OCI-LY3 (cell line): ENCODE data around the gene MAP6.

Source experiments
- CTCF ChIP-seq: fragments of 200-600, 300-600 bp; sonication (generic); IDR thresholded peaks from 2 replicates; pipeline ENCODE4 v1.5.1; 2014; ENCODE audit warnings: antibody characterized with exemption, low read length, low read depth
- EZH2phosphoT487 ChIP-seq: fragments of 200-600 bp; shearing (Covaris generic); IDR thresholded peaks from 2 replicates; pipeline ENCODE4 v1.6.1; 2018; ENCODE audit warnings: antibody characterized with exemption, mixed run types, low read depth

- TF ChIP-seq CTCF (no peak), EZH2phosphoT487 (no peak)
Measured at GRCh38 chr11:75663808-75664207, 5.0 kb downstream of the MAP6 start.
